H9 (cell line): Measurements from ENCODE around the gene ATP13A3. TPM values are rescaled to one million over a fixed set of nuclear protein-coding genes. Genes with fewer than 3 reads are reported as not detected.

Source experiments
- DNase-seq: peaks from one replicate; pipeline ENCODE4 v3.0.0-alpha.2; 2017
- H2AFZ ChIP-seq: one replicate; pipeline ENCODE4 v1.6.1; 2013; ENCODE audit warnings: mild to moderate bottlenecking, low read length, control low read depth, moderate library complexity
- H2AK5ac ChIP-seq: 2 replicates; pipeline ENCODE4 v1.6.1; 2013; ENCODE audit warnings: low read length, control low read depth, mixed read lengths; ENCODE audit not compliant: insufficient read length
- H2BK120ac ChIP-seq: one replicate; pipeline ENCODE4 v1.6.1; 2013; ENCODE audit warnings: low read depth, mild to moderate bottlenecking, low read length, control low read depth, inconsistent platforms; ENCODE audit not compliant: poor library complexity, severe bottlenecking
- H2BK12ac ChIP-seq: 2 replicates; pipeline ENCODE4 v1.6.1; 2013; ENCODE audit warnings: low read length, control low read depth, mixed read lengths, low read depth; ENCODE audit not compliant: insufficient read length
- H2BK15ac ChIP-seq: 2 replicates; pipeline ENCODE4 v1.6.1; 2013; ENCODE audit warnings: low read depth, low read length, control low read depth
- H2BK20ac ChIP-seq: one replicate; pipeline ENCODE4 v1.6.1; 2013; ENCODE audit warnings: low read depth, mild to moderate bottlenecking, low read length, control low read depth, inconsistent platforms; ENCODE audit not compliant: poor library complexity, severe bottlenecking
- H2BK5ac ChIP-seq: 2 replicates; pipeline ENCODE4 v1.6.1; 2013; ENCODE audit warnings: low read length, control low read depth, mixed read lengths; ENCODE audit not compliant: insufficient read length
- H3K14ac ChIP-seq: 2 replicates; pipeline ENCODE4 v1.6.1; 2013; ENCODE audit warnings: low read length, control low read depth; ENCODE audit not compliant: insufficient read depth
- H3K18ac ChIP-seq: 2 replicates; pipeline ENCODE4 v1.6.1; 2013; ENCODE audit warnings: low read depth, mild to moderate bottlenecking, mixed read lengths, low read length, control low read depth; ENCODE audit not compliant: insufficient read length
- H3K23ac ChIP-seq: 2 replicates; pipeline ENCODE4 v1.6.1; 2013; ENCODE audit warnings: low read length, control low read depth, mixed read lengths, low read depth; ENCODE audit not compliant: insufficient read length
- H3K23me2 ChIP-seq: 2 replicates; pipeline ENCODE4 v1.6.1; 2013; ENCODE audit warnings: low read depth, mild to moderate bottlenecking, mixed read lengths, low read length, control low read depth; ENCODE audit not compliant: insufficient read length, poor library complexity, severe bottlenecking
- H3K27ac ChIP-seq: 2 replicates; pipeline ENCODE4 v1.5.1; 2013; ENCODE audit warnings: low read length, control low read depth, mixed read lengths, low read depth; ENCODE audit not compliant: insufficient read length
- H3K27me3 ChIP-seq: 2 replicates; pipeline ENCODE4 v1.6.1; 2013; ENCODE audit warnings: low read length, control low read depth, inconsistent platforms; ENCODE audit not compliant: insufficient read depth
- H3K4ac ChIP-seq: 2 replicates; pipeline ENCODE4 v1.6.1; 2013; ENCODE audit warnings: low read depth, mild to moderate bottlenecking, control low read depth, inconsistent platforms, low read length, moderate library complexity
- H3K4me1 ChIP-seq: 2 replicates; pipeline ENCODE4 v1.6.1; 2013; ENCODE audit warnings: low read length, control low read depth, inconsistent platforms; ENCODE audit not compliant: insufficient read depth
- H3K4me2 ChIP-seq: 2 replicates; pipeline ENCODE4 v1.6.1; 2013; ENCODE audit warnings: low read length, control low read depth, mixed read lengths; ENCODE audit not compliant: insufficient read length, insufficient read depth
- H3K56ac ChIP-seq: 2 replicates; pipeline ENCODE4 v1.6.1; 2013; ENCODE audit warnings: low read depth, mild to moderate bottlenecking, mixed read lengths, low read length, control low read depth; ENCODE audit not compliant: insufficient read length
- H3K79me1 ChIP-seq: 2 replicates; pipeline ENCODE4 v1.6.1; 2013; ENCODE audit warnings: low read depth, mild to moderate bottlenecking, moderate library complexity, low read length, control low read depth, inconsistent platforms; ENCODE audit not compliant: insufficient read depth, poor library complexity, severe bottlenecking
- H3K79me2 ChIP-seq: 2 replicates; pipeline ENCODE4 v1.6.1; 2013; ENCODE audit warnings: low read length, control low read depth, inconsistent platforms; ENCODE audit not compliant: insufficient read depth
- H3K9ac ChIP-seq: 2 replicates; pipeline ENCODE4 v1.6.1; 2013; ENCODE audit warnings: low read length, control low read depth, mixed read lengths; ENCODE audit not compliant: insufficient read length; ENCODE audit errors: extremely low read depth
- H3K9me3 ChIP-seq: one replicate; pipeline ENCODE4 v1.6.1; 2013; ENCODE audit warnings: low read depth, low read length, inconsistent platforms; ENCODE audit not compliant: control insufficient read depth
- H3T11ph ChIP-seq: one replicate; pipeline ENCODE4 v1.6.1; 2013; ENCODE audit warnings: mild to moderate bottlenecking, low read length, control low read depth, inconsistent platforms
- H4K20me1 ChIP-seq: one replicate; pipeline ENCODE4 v1.6.1; 2013; ENCODE audit not compliant: control insufficient read depth, insufficient read length, insufficient read depth
- H4K5ac ChIP-seq: 2 replicates; pipeline ENCODE4 v1.6.1; 2013; ENCODE audit warnings: low read depth, mild to moderate bottlenecking, mixed read lengths, low read length, control low read depth; ENCODE audit not compliant: insufficient read length
- H4K8ac ChIP-seq: replicated peaks from 2 replicates; pipeline ENCODE4 v1.6.1; 2013; ENCODE audit warnings: low read length, control low read depth, mixed read lengths, low read depth; ENCODE audit not compliant: insufficient read length
- H4K91ac ChIP-seq: 2 replicates; pipeline ENCODE4 v1.6.1; 2013; ENCODE audit warnings: low read depth, mild to moderate bottlenecking, moderate library complexity, mixed read lengths, low read length, control low read depth; ENCODE audit not compliant: insufficient read length
- H3K27ac Mint-ChIP-seq, 3 experiments: 2 replicates in 2 of 3; 3 replicates in 1 of 3; pipeline ENCODE4 v1.8.0; 2020 to 2021; ENCODE audit warnings: mixed read lengths in 3 of 3, mild to moderate bottlenecking in 1 of 3, moderate library complexity in 1 of 3
- H3K27me3 Mint-ChIP-seq: 2 replicates; pipeline ENCODE4 v1.8.0; 2021; ENCODE audit warnings: low read depth, mild to moderate bottlenecking, moderate library complexity, mixed read lengths
- H3K36me3 Mint-ChIP-seq, 3 experiments: 2 replicates in 2 of 3; 3 replicates in 1 of 3; pipeline ENCODE4 v1.8.0; 2020 to 2021; ENCODE audit warnings: low read depth in 3 of 3, mixed read lengths in 3 of 3; ENCODE audit not compliant: insufficient read depth in 1 of 3
- H3K4me1 Mint-ChIP-seq, 2 experiments: 2 replicates each; pipeline ENCODE4 v1.8.0; 2020; ENCODE audit warnings: mixed read lengths in 2 of 2
- H3K4me3 Mint-ChIP-seq, 2 experiments: 2 replicates in 1 of 2; 3 replicates in 1 of 2; pipeline ENCODE4 v1.8.0; 2020 to 2021; ENCODE audit warnings: mild to moderate bottlenecking in 2 of 2, mixed read lengths in 2 of 2, moderate library complexity in 1 of 2
- H3K9me3 Mint-ChIP-seq, 2 experiments: 2 replicates in 1 of 2; 3 replicates in 1 of 2; pipeline ENCODE4 v1.8.0; 2020; ENCODE audit warnings: mild to moderate bottlenecking in 2 of 2, mixed read lengths in 2 of 2, moderate library complexity in 1 of 2
- CTCF ChIP-seq: fragments of 200-600 bp; sonication (generic); conservative IDR thresholded peaks from 3 replicates; pipeline ENCODE4 v1.8.0; 2021; ENCODE audit warnings: antibody characterized with exemption, mild to moderate bottlenecking
- WGBS: extraction: QIAGEN DNeasy Blood & Tissue Kit; methylation state at CpG from one replicate; pipeline ENCODE4 v1.1.7; 2013; ENCODE audit warnings: missing lambda C conversion rate, low lambda C conversion rate, mixed read lengths; ENCODE audit not compliant: insufficient read length; ENCODE audit errors: extremely low coverage; 5-methylcytosine and 5-hydroxymethylcytosine counted together
- total RNA-seq: library from RNA; stranded (reverse); gene quantifications from 2 replicates; pipeline ENCODE4 v1.2.1, GENCODE V29; 2021

The ATP13A3 gene
- total RNA-seq, 1 experiment from 2014 or later, result 78.5 TPM

- Mint-ChIP-seq H3K4me1 (peaks cover 0 to 11% of the 10 kb centered on the region in 2 experiments; a peak in 1 of 4 replicates), H3K9me3 (no peaks in the 10 kb centered on the region; a peak in 1 of 5 replicates), H3K27ac (no peak overlapping the region; a peak in 1 of 7 replicates), H3K36me3 (peaks cover 0 to 6% (median 0%) of the 10 kb centered on the region in 3 experiments; a peak in 3 of 7 replicates), H3K27me3 (peaks cover 2% of the 10 kb centered on the region; the same call in 1 of the 2 replicates), H3K4me3 (no peak overlapping the region)
- WGBS, result no CpG with 5 or more reads among the region's 8 CpGs
- Histone ChIP-seq H4K20me1 (no peaks in the 10 kb centered on the region), H3K14ac (no peak overlapping the region), H3K4me1 (no peaks in the 10 kb centered on the region; the same call in 1 of the 2 replicates), H2BK12ac (no peak overlapping the region), H3K27ac (no peak overlapping the region), H2BK5ac (no peak overlapping the region), H2AFZ (no peak overlapping the region), H2BK120ac (no peak overlapping the region), H2BK15ac (no peak overlapping the region), H3K23ac (no peak overlapping the region), H3K23me2 (peaks cover 8% of the 10 kb centered on the region), H3K4ac (no peak overlapping the region), H3K56ac (no peak overlapping the region), H4K5ac (no peak overlapping the region), H3K18ac (no peak overlapping the region), H2AK5ac (no peak overlapping the region), H2BK20ac (no peak overlapping the region), H3K79me2 (no peaks in the 10 kb centered on the region), H4K91ac (no peak overlapping the region), H3K9ac (no peak overlapping the region), H3K79me1 (no peaks in the 10 kb centered on the region), H3K27me3 (peaks cover 16% of the 10 kb centered on the region; the same call in 1 of the 2 replicates), H3K9me3 (no peaks in the 10 kb centered on the region), H4K8ac (no peak overlapping the region), H3T11ph (no peak overlapping the region), H3K4me2 (no peak overlapping the region)
- TF ChIP-seq CTCF, result no peak
- no peak for DNase-seq
These were observed 84.9 kb downstream of the ATP13A3 start for GRCh38 chr3:194401868-194402329.
